H1 (cell line): ENCODE results near the gene OR2Y1.

Experiments used
- EGR1 ChIP-seq: IDR thresholded peaks from 2 replicates; pipeline ENCODE4 v1.6.1; 2011; ENCODE audit warnings: low read depth, low read length, borderline replicate concordance
- NANOG ChIP-seq: IDR thresholded peaks from 2 replicates; pipeline ENCODE4 v1.6.1; 2011; ENCODE audit warnings: low read length, low read depth, mild to moderate bottlenecking, inconsistent platforms; ENCODE audit not compliant: insufficient read depth, poor library complexity, severe bottlenecking
- POLR2A ChIP-seq, 2 experiments: IDR thresholded peaks; 1 replicate in 1 of 2; 2 replicates in 1 of 2; pipeline ENCODE4 v1.6.1; 2011; ENCODE audit warnings: low read depth in 2 of 2, low read length in 2 of 2, mild to moderate bottlenecking in 2 of 2; ENCODE audit errors: control extremely low read depth in 1 of 2
- YY1 ChIP-seq: IDR thresholded peaks from 2 replicates; pipeline ENCODE4 v1.6.1; 2011; ENCODE audit warnings: low read depth, mild to moderate bottlenecking, low read length
- TF ChIP-seq, protein P1 (sequence below), 3 experiments: IDR thresholded peaks; 1 replicate in 2 of 3; 2 replicates in 1 of 3; pipeline versions ENCODE4 v1.5.1 to v1.6.1; 2011; ENCODE audit warnings: low read length in 3 of 3, mild to moderate bottlenecking in 3 of 3, inconsistent platforms in 2 of 3, low read depth in 1 of 3, moderate library complexity in 1 of 3; ENCODE audit not compliant: insufficient read depth in 1 of 3; ENCODE audit errors: control extremely low read depth in 1 of 3

GRCh38 chr5:180777475-180777874, 37.6 kb upstream of the OR2Y1 start:
- TF ChIP-seq YY1: no peak
- TF ChIP-seq, protein P1, sequence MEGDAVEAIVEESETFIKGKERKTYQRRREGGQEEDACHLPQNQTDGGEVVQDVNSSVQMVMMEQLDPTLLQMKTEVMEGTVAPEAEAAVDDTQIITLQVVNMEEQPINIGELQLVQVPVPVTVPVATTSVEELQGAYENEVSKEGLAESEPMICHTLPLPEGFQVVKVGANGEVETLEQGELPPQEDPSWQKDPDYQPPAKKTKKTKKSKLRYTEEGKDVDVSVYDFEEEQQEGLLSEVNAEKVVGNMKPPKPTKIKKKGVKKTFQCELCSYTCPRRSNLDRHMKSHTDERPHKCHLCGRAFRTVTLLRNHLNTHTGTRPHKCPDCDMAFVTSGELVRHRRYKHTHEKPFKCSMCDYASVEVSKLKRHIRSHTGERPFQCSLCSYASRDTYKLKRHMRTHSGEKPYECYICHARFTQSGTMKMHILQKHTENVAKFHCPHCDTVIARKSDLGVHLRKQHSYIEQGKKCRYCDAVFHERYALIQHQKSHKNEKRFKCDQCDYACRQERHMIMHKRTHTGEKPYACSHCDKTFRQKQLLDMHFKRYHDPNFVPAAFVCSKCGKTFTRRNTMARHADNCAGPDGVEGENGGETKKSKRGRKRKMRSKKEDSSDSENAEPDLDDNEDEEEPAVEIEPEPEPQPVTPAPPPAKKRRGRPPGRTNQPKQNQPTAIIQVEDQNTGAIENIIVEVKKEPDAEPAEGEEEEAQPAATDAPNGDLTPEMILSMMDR (IDR thresholded peaks at IDR 0.05; ENCODE audit: control extremely low read depth in 1 of 3, insufficient read depth in 1 of 3, low read depth in 1 of 3, low read length in 3 of 3): no peak
- TF ChIP-seq NANOG: no peak
- TF ChIP-seq POLR2A (IDR thresholded peaks at IDR 0.05; ENCODE audit: control extremely low read depth in 1 of 2, low read depth in 2 of 2, low read length in 2 of 2): no peak
- no peak for TF ChIP-seq EGR1
